ENCODE data around the gene NOS3. TPM values are rescaled to one million over a fixed set of nuclear protein-coding genes. Genes with fewer than 3 reads are reported as not detected.

Gene NOS3
- total and polyA plus RNA-seq, 9 of the 15 experiments (the other 6 are each of a cell fraction or from before 2014, with no cell fraction given) = 1.1 to 121 (median 23.6) TPM

DNA sequence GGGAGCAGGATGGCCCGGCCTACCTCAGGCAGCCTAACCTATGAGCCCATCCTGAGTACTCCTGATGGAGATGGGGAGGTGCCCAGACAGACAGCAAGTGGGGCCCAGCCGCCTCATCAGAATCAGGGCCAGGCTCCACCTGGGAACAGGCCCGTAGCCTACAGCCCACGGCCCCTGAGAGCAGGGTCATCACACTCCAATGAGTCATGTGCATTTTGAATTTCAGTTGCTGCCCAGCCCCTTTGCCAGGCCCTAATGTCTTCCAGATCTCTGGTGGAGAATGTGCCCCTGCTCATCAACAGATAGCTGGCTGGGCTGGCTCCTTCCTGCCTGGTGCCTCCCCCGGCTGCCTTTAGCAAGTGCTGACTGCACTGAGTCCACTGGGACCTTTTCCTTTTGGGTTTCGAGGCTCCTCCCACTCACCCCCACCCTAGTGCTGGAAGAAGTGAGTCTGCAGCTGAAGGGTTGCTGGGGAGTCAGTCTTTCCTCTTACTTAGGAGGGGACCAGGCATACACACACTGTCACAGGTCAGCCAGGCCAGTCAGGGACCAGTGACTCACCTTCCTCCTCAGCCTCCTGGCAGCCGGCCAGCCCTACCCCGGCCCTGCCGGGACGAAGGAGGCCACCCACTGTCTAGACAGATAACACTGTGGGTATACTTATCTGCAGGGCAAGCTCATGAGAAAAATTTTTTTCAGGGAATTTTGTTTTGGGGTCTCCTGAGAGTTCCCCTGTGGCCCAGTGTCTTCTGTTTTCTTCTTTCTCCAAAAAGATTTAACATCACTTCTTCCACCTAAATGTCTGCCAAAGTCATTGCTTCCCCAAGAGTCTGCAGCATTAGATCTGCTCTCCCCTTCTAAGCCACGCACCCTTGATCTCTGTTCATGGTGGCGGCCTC lies 48.4 kb downstream of the NOS3 start (continued):
- TF ChIP-seq MCM2 (IDR thresholded peaks at IDR 0.05; ENCODE audit: low read depth) (no peak), TCF7L2 (IDR thresholded peaks at IDR 0.05; ENCODE audit: low read depth, low read length) (no peak), PHF20 (IDR thresholded peaks at IDR 0.05; ENCODE audit: partially characterized antibody) (no peak), PHB2 (IDR thresholded peaks at IDR 0.05; ENCODE audit: low read depth) (no peak), ELF4 (CRISPR knock-in tag; IDR thresholded peaks at IDR 0.05) (no peak), NFE2 (IDR thresholded peaks at IDR 0.05; ENCODE audit: low read depth) (peak; percentile 69), NFYB (IDR thresholded peaks at IDR 0.05; ENCODE audit: extremely low read depth, insufficient read length) (no peak), MAFG (tag; conservative IDR thresholded peaks at IDR 0.05) (peak; percentile 3), BMI1 (IDR thresholded peaks at IDR 0.05; ENCODE audit: low read length) (no peak), STAT5A (IDR thresholded peaks at IDR 0.05; ENCODE audit: borderline replicate concordance, low read length) (peak; percentile 86; the same call in 1 of the 2 replicates), ATF7 (IDR thresholded peaks at IDR 0.05) (peak; percentile 96), NCOR1 (IDR thresholded peaks at IDR 0.05) (peak; percentile 99), L3MBTL2 (IDR thresholded peaks at IDR 0.05) (peak; percentile 59), NFIC (IDR thresholded peaks at IDR 0.05) (peak; percentile 100), POLR2AphosphoS5 (IDR thresholded peaks at IDR 0.05; ENCODE audit: control insufficient read depth, insufficient read depth, low read depth, low read length) (peak; percentile 96)
- TF ChIP-seq, protein P1, sequence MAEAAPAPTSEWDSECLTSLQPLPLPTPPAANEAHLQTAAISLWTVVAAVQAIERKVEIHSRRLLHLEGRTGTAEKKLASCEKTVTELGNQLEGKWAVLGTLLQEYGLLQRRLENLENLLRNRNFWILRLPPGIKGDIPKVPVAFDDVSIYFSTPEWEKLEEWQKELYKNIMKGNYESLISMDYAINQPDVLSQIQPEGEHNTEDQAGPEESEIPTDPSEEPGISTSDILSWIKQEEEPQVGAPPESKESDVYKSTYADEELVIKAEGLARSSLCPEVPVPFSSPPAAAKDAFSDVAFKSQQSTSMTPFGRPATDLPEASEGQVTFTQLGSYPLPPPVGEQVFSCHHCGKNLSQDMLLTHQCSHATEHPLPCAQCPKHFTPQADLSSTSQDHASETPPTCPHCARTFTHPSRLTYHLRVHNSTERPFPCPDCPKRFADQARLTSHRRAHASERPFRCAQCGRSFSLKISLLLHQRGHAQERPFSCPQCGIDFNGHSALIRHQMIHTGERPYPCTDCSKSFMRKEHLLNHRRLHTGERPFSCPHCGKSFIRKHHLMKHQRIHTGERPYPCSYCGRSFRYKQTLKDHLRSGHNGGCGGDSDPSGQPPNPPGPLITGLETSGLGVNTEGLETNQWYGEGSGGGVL (CRISPR knock-in tag; IDR thresholded peaks at IDR 0.05) = no peak
- TF ChIP-seq, protein P2, sequence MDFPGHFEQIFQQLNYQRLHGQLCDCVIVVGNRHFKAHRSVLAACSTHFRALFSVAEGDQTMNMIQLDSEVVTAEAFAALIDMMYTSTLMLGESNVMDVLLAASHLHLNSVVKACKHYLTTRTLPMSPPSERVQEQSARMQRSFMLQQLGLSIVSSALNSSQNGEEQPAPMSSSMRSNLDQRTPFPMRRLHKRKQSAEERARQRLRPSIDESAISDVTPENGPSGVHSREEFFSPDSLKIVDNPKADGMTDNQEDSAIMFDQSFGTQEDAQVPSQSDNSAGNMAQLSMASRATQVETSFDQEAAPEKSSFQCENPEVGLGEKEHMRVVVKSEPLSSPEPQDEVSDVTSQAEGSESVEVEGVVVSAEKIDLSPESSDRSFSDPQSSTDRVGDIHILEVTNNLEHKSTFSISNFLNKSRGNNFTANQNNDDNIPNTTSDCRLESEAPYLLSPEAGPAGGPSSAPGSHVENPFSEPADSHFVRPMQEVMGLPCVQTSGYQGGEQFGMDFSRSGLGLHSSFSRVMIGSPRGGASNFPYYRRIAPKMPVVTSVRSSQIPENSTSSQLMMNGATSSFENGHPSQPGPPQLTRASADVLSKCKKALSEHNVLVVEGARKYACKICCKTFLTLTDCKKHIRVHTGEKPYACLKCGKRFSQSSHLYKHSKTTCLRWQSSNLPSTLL (IDR thresholded peaks at IDR 0.05) = no peak
- TF ChIP-seq, protein P3, sequence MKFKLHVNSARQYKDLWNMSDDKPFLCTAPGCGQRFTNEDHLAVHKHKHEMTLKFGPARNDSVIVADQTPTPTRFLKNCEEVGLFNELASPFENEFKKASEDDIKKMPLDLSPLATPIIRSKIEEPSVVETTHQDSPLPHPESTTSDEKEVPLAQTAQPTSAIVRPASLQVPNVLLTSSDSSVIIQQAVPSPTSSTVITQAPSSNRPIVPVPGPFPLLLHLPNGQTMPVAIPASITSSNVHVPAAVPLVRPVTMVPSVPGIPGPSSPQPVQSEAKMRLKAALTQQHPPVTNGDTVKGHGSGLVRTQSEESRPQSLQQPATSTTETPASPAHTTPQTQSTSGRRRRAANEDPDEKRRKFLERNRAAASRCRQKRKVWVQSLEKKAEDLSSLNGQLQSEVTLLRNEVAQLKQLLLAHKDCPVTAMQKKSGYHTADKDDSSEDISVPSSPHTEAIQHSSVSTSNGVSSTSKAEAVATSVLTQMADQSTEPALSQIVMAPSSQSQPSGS (CRISPR knock-in tag; IDR thresholded peaks at IDR 0.05) = no peak
- TF ChIP-seq, protein P4, sequence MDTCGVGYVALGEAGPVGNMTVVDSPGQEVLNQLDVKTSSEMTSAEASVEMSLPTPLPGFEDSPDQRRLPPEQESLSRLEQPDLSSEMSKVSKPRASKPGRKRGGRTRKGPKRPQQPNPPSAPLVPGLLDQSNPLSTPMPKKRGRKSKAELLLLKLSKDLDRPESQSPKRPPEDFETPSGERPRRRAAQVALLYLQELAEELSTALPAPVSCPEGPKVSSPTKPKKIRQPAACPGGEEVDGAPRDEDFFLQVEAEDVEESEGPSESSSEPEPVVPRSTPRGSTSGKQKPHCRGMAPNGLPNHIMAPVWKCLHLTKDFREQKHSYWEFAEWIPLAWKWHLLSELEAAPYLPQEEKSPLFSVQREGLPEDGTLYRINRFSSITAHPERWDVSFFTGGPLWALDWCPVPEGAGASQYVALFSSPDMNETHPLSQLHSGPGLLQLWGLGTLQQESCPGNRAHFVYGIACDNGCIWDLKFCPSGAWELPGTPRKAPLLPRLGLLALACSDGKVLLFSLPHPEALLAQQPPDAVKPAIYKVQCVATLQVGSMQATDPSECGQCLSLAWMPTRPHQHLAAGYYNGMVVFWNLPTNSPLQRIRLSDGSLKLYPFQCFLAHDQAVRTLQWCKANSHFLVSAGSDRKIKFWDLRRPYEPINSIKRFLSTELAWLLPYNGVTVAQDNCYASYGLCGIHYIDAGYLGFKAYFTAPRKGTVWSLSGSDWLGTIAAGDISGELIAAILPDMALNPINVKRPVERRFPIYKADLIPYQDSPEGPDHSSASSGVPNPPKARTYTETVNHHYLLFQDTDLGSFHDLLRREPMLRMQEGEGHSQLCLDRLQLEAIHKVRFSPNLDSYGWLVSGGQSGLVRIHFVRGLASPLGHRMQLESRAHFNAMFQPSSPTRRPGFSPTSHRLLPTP (IDR thresholded peaks at IDR 0.05; ENCODE audit: borderline replicate concordance, extremely low read depth, insufficient read length) = no peak

Measured in K562 (cell line).